SK-N-SH treated with all-trans-retinoic acid at 6 μM for 48 hours (cell line): ENCODE measurements around the gene ETAA1.
A peak's percentile ranks its signal among the peaks of the same experiment; 100 is the strongest.

Source experiments
- GLIS3 ChIP-seq: fragments of 250-450 bp; sonication (Bioruptor Pico); IDR thresholded peaks from 2 replicates; pipeline ENCODE4 v1.5.0; 2020; ENCODE audit warnings: mild to moderate bottlenecking, moderate library complexity
- ISL1 ChIP-seq: fragments of 250-450 bp; sonication (Bioruptor Pico); IDR thresholded peaks from 2 replicates; pipeline ENCODE4 v2.1.2; 2022; ENCODE audit warnings: mild to moderate bottlenecking, moderate library complexity
- OSR1 ChIP-seq: fragments of 250-450 bp; sonication (Bioruptor Pico); IDR thresholded peaks from 2 replicates; pipeline ENCODE4 v1.8.0; 2022; ENCODE audit warnings: moderate library complexity, mild to moderate bottlenecking, inconsistent platforms
- PPARA ChIP-seq: fragments of 250-450 bp; sonication (Bioruptor Pico); IDR thresholded peaks from 2 replicates; pipeline ENCODE4 v1.5.0; 2020; ENCODE audit warnings: mild to moderate bottlenecking, borderline replicate concordance
- TCF4 ChIP-seq: fragments of 250-450 bp; sonication (Bioruptor Pico); IDR thresholded peaks from 2 replicates; pipeline ENCODE4 v1.8.0; 2021; ENCODE audit warnings: mild to moderate bottlenecking, moderate library complexity, borderline replicate concordance
- ZFP3 ChIP-seq: fragments of 250-450 bp; sonication (Bioruptor Pico); IDR thresholded peaks from 2 replicates; pipeline ENCODE4 v1.5.0; 2020; ENCODE audit warnings: mild to moderate bottlenecking, moderate library complexity
- ZNF565 ChIP-seq: fragments of 450-650 bp; formaldehyde crosslinking; conservative IDR thresholded peaks from 2 replicates; pipeline ENCODE4 v1.5.0; 2020; ENCODE audit warnings: low read depth, mild to moderate bottlenecking, moderate library complexity
- ZNF70 ChIP-seq: fragments of 450-650 bp; formaldehyde crosslinking; IDR thresholded peaks from 2 replicates; pipeline ENCODE4 v1.5.0; 2020; ENCODE audit warnings: mild to moderate bottlenecking, moderate library complexity

- no peak for TF ChIP-seq PPARA
- no peak for TF ChIP-seq ZNF70 (CRISPR knock-in tag)
- TF ChIP-seq ISL1 (CRISPR knock-in tag) = peak; percentile 35; the same call in 1 of the 2 replicates
- no peak for TF ChIP-seq OSR1 (CRISPR knock-in tag)
- no peak for TF ChIP-seq GLIS3 (CRISPR knock-in tag)
- TF ChIP-seq ZNF565 (CRISPR knock-in tag) = no peak
- TF ChIP-seq ZFP3 (CRISPR knock-in tag) = no peak
- no peak for TF ChIP-seq TCF4
Measured at GRCh38 chr2:67453310-67453709, 56.2 kb downstream of the ETAA1 start.
